HCT116 (cell line): Measurements from ENCODE around the gene RAPGEF1.
"Not testable (repeated sequence)": the region's sequence is repeated elsewhere in the genome, so short reads cannot be mapped to it uniquely, and the experiment has no call there.

Source experiments
- EZH2 ChIP-seq: fragments of 200-600 bp; sonication (generic); IDR thresholded peaks from 2 replicates; pipeline ENCODE4 v1.6.1; 2017; ENCODE audit warnings: antibody characterized with exemption, mixed run types
- POLR2AphosphoS5 ChIP-seq: IDR thresholded peaks from 2 replicates; pipeline ENCODE4 v1.6.1; 2011; ENCODE audit warnings: mild to moderate bottlenecking, low read depth, low read length, moderate library complexity
- YY1 ChIP-seq: IDR thresholded peaks from 2 replicates; pipeline ENCODE4 v1.6.1; 2011; ENCODE audit warnings: low read length, low read depth, moderate library complexity, mild to moderate bottlenecking; ENCODE audit not compliant: insufficient replicate concordance; ENCODE audit errors: extremely low read depth
- TF ChIP-seq, protein P1 (sequence below), 3 experiments: fragments of 200-600 bp in 1 of 3; sonication (generic) in 1 of 3; IDR thresholded peaks in 2 of 3; conservative IDR thresholded peaks in 1 of 3; 2 replicates each; pipeline ENCODE4 v1.5.1; 2012 to 2017; ENCODE audit warnings: low read depth in 2 of 3, low read length in 2 of 3, antibody characterized with exemption in 1 of 3, borderline replicate concordance in 1 of 3, control low read depth in 1 of 3, mild to moderate bottlenecking in 1 of 3, mixed read lengths in 1 of 3, mixed run types in 1 of 3, moderate library complexity in 1 of 3; ENCODE audit not compliant: insufficient read depth in 1 of 3

DNA sequence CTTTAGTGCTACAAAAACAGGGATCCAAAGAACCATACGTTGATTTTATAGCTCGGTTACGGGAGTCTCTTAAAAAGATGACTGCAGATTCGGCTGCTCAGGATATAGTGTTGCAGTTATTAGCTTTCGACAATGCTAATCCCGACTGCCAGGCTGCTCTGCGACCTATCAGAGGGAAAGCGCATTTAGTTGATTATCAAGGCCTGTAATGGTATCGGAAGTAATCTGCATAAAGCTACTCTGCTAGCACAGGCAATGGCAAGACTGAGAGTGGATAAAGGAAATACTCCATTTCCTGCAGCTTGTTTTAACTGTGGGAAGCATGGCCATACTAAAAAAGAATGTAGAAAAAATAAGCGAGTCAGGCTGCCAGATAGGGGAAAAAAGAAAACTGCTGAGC, 58.0 kb downstream of the RAPGEF1 start:
- TF ChIP-seq POLR2AphosphoS5, EZH2, YY1: not testable (repeated sequence)
- TF ChIP-seq, protein P1, sequence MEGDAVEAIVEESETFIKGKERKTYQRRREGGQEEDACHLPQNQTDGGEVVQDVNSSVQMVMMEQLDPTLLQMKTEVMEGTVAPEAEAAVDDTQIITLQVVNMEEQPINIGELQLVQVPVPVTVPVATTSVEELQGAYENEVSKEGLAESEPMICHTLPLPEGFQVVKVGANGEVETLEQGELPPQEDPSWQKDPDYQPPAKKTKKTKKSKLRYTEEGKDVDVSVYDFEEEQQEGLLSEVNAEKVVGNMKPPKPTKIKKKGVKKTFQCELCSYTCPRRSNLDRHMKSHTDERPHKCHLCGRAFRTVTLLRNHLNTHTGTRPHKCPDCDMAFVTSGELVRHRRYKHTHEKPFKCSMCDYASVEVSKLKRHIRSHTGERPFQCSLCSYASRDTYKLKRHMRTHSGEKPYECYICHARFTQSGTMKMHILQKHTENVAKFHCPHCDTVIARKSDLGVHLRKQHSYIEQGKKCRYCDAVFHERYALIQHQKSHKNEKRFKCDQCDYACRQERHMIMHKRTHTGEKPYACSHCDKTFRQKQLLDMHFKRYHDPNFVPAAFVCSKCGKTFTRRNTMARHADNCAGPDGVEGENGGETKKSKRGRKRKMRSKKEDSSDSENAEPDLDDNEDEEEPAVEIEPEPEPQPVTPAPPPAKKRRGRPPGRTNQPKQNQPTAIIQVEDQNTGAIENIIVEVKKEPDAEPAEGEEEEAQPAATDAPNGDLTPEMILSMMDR (IDR thresholded peaks at IDR 0.05 in 2 of 3, conservative IDR thresholded peaks at IDR 0.05 in 1 of 3; ENCODE audit: borderline replicate concordance in 1 of 3, insufficient read depth in 1 of 3, low read depth in 2 of 3, low read length in 2 of 3): not testable (repeated sequence)
